ENCODE results near the gene NADK.

DNA sequence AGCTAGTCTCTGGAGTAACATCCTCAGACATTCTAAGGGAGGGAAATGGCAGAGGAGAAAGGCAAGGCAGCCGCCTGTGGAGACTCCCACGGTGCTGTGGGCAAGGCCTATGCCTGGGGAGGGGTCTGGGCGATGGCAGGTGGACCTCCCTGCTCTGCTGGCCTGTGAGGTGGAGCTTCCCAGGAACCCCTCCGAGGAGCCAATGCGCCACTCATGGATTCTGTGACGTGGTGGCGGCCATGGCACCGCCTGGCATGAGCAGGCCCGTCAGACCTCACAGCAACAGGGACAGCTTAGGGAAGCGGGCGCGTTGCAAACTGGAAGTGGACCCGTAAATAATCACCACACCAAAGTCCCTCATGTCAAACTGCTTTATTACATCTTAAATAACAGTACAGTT, 6.7 kb upstream of the NADK start:
- TF ChIP-seq HMGA2 (CRISPR knock-in tag; IDR thresholded peaks at IDR 0.05), result no peak
- TF ChIP-seq ZNF138 (CRISPR knock-in tag; conservative IDR thresholded peaks at IDR 0.05), result no peak
- TF ChIP-seq, protein P1, sequence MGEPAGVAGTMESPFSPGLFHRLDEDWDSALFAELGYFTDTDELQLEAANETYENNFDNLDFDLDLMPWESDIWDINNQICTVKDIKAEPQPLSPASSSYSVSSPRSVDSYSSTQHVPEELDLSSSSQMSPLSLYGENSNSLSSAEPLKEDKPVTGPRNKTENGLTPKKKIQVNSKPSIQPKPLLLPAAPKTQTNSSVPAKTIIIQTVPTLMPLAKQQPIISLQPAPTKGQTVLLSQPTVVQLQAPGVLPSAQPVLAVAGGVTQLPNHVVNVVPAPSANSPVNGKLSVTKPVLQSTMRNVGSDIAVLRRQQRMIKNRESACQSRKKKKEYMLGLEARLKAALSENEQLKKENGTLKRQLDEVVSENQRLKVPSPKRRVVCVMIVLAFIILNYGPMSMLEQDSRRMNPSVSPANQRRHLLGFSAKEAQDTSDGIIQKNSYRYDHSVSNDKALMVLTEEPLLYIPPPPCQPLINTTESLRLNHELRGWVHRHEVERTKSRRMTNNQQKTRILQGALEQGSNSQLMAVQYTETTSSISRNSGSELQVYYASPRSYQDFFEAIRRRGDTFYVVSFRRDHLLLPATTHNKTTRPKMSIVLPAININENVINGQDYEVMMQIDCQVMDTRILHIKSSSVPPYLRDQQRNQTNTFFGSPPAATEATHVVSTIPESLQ (CRISPR knock-in tag; IDR thresholded peaks at IDR 0.05), result no peak
- TF ChIP-seq, protein P2, sequence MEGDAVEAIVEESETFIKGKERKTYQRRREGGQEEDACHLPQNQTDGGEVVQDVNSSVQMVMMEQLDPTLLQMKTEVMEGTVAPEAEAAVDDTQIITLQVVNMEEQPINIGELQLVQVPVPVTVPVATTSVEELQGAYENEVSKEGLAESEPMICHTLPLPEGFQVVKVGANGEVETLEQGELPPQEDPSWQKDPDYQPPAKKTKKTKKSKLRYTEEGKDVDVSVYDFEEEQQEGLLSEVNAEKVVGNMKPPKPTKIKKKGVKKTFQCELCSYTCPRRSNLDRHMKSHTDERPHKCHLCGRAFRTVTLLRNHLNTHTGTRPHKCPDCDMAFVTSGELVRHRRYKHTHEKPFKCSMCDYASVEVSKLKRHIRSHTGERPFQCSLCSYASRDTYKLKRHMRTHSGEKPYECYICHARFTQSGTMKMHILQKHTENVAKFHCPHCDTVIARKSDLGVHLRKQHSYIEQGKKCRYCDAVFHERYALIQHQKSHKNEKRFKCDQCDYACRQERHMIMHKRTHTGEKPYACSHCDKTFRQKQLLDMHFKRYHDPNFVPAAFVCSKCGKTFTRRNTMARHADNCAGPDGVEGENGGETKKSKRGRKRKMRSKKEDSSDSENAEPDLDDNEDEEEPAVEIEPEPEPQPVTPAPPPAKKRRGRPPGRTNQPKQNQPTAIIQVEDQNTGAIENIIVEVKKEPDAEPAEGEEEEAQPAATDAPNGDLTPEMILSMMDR (IDR thresholded peaks at IDR 0.05), result no peak
- TF ChIP-seq, protein P3, sequence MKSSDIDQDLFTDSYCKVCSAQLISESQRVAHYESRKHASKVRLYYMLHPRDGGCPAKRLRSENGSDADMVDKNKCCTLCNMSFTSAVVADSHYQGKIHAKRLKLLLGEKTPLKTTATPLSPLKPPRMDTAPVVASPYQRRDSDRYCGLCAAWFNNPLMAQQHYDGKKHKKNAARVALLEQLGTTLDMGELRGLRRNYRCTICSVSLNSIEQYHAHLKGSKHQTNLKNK (CRISPR knock-in tag; IDR thresholded peaks at IDR 0.05), result no peak
- TF ChIP-seq, protein P4, sequence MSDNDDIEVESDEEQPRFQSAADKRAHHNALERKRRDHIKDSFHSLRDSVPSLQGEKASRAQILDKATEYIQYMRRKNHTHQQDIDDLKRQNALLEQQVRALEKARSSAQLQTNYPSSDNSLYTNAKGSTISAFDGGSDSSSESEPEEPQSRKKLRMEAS (CRISPR knock-in tag; IDR thresholded peaks at IDR 0.05), result no peak
- TF ChIP-seq, protein P5, sequence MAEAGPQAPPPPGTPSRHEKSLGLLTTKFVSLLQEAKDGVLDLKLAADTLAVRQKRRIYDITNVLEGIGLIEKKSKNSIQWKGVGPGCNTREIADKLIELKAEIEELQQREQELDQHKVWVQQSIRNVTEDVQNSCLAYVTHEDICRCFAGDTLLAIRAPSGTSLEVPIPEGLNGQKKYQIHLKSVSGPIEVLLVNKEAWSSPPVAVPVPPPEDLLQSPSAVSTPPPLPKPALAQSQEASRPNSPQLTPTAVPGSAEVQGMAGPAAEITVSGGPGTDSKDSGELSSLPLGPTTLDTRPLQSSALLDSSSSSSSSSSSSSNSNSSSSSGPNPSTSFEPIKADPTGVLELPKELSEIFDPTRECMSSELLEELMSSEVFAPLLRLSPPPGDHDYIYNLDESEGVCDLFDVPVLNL (CRISPR knock-in tag; IDR thresholded peaks at IDR 0.05; ENCODE audit: borderline replicate concordance, low read depth), result no peak
- TF ChIP-seq ZNF263 (CRISPR knock-in tag; IDR thresholded peaks at IDR 0.05; ENCODE audit: low read depth), result no peak
